HG03064 (cell line): ENCODE data around the gene ADGRG1.

Experiments
- ATAC-seq: cut with Tn5 transposase; IDR thresholded peaks from one replicate; pipeline ENCODE4 v1.9.1; 2021; ENCODE audit warnings: low read depth; ENCODE audit not compliant: unreplicated experiment

ADGRG1 gene

DNA sequence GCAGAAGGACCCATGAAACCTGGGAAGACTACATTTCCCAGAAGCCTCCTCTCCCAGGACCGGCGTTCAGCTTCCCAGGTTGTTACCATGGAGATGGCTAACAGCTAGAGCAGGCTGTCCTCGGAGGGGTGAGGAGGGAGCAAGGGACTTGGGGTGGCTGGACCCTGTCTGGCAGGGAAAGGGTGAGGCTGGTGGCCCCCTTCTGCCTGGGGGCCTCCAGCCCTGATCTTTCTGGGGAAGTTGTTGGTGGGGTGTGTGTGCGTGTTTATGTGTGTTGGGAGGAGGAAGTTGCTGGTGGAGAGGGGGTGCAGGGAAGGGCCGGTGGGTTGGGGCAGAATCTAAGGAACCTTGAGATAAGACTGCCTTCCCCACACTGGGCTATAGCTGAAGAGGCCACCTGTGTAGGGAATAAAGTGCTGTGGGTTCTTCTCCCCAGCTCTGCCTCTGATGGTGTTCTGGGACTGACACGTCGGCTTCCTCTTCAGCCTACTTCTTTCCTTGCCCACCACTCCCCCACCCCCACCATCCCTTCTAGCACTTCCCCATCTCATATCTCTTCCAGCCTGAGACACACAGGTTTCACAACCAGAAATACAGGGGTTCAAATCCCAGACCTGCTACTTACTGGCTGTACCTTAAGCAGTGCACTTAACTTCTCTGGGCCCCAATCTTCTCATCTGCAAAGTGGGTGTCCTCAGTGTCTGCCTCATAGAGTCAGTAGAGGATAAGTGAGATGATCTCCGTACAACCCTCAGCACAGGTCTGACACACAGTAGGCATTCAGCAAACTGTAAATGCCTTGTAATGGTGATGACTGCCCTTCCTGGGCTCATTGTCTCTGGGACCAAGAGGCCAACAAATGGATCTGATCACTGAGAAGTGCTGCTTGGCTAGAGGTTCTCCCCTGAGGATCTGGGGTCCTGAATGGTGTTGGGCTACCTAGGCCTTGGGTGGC lies 66.6 kb downstream of the ADGRG1 start, which contains the start of gene DRC7:
Gene DRC7, plus strand, starts transcription at position 82 of the 955 bp plus-strand sequence. CDS start 3,144 bp downstream, outside the sequence.
- ATAC-seq, result no peak

DNA sequence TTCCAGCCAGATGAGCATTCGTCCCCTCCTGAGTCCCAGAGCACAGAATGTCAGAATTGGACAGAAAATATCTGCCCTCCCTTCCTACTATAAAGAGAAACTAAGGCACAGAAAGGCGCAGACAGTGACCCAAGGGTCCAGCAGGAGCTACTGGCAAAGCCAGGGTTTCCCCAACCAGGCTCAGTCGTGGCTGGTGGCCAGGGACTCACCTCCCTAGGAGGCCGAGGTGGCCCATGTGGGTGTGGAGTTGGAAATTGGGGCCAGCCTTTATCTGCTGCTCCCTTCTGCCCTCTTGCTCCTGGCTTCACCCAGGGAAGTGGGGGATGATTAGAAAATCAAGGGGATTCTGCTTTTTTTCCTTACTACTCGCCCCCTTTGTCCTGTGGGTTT lies 67.2 kb downstream of the ADGRG1 start:
- ATAC-seq, result no peak

DNA sequence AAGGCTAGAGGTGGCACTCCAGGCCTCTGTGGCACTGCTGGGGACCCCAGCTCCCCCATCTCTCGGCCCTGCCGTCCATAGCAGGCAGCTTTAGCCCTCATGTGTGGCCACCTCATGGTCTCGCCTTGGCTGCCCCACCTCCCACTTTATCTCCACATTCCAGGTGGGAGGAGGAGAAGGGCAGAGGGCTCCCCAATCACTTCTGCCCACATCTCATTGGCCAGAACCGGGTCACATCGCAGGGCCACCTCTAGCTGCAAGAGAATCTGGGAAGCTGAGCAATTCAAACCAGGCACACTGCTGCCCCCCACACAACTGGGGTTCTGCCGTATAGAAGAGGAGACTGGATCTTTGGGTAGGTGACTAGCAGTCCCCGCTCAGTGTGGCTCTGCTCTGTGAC lies 67.8 kb downstream of the ADGRG1 start:
- ATAC-seq, result no peak

DNA sequence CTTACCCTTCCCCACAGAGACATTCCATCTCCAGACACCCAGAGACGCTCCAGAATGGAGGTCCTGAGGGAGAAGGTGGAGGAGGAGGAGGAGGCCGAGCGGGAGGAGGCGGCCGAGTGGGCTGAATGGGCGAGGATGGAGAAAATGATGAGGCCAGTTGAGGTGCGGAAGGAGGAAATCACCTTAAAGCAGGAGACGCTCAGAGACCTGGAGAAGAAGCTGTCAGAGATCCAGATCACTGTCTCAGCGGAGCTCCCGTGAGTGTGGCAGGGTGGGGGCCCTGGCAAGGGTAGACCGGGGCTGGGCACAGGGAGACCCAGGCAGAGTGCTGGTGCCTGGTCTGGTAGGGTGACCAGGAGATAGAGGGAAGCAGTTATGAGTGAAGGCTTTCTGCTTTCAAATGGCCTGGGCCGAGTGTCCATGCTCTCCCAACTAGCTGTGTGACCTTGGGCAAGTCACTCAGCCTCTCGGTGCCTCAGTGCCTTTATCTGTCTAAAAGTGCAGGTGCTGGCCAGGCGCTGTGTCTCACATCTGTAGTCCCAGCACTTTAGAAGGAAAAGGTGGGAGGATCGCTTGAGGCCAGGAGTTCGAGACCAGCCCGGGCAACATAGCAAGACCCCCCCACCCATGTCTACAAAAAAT lies 69.6 kb downstream of the ADGRG1 start:
- ATAC-seq, result no peak

DNA sequence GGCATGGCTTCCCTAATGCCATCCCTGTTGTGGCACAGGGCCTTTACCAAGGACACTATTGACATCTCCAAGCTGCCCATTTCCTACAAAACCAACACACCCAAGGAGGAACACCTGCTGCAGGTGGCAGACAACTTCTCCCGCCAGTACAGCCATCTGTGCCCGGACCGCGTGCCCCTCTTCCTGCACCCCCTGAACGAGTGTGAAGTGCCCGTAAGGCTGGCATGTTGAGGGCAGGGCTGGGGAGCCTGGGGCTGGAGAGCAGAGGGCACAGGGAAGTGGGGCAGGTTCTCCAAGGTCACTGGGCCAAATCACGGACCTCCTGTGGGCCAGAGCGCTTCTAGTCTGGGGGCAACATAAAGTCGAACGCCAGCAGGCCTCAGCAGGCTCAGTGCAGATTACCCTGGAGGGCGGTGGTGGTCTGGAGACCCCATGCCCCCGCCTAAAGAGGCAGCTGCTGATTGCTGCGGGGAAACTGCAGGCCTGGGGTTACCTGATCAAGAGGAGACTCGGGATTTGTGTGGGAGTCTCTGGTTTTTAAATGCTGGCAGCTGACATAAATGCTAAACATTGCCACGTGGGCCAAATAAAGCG lies 70.5 kb downstream of the ADGRG1 start:
- ATAC-seq, result no peak

DNA sequence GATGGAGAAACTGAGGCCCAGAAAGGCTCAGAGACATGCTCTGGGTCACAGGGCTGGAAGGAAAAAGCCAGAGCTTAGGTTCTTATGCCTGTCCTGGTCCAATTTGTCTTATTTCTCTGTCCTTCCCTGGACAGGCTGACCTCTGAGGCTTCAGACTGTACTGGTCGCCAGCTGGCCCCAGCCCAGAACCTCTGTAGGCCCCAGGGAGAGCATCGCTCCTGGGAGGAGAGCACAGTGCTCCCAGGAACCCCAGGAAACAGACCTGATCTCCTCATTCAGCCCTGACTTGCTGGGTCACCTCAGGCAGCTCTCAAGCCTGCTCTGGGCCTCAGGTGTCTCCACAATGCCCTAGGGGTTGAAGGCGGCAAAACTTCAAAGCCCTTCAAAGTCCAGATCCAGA lies 71.1 kb downstream of the ADGRG1 start:
- no peak for ATAC-seq

DNA sequence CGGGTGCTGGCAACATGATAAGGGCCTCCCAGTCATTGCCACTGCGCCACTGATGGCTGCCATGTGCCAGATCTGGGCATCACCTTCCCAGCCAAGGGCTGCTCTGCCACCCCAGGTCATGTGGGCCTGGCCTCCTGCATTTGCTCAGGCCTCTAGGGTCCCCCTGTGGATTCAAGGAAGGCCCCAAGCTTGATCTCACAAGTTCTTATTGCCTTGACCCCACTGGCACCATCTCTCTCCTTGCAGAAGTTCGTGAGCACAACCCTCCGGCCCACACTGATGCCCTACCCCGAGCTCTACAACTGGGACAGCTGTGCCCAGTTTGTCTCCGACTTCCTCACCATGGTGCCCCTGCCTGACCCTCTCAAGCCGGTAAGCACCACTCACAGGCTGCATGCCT lies 71.5 kb downstream of the ADGRG1 start:
- ATAC-seq, result no peak

DNA sequence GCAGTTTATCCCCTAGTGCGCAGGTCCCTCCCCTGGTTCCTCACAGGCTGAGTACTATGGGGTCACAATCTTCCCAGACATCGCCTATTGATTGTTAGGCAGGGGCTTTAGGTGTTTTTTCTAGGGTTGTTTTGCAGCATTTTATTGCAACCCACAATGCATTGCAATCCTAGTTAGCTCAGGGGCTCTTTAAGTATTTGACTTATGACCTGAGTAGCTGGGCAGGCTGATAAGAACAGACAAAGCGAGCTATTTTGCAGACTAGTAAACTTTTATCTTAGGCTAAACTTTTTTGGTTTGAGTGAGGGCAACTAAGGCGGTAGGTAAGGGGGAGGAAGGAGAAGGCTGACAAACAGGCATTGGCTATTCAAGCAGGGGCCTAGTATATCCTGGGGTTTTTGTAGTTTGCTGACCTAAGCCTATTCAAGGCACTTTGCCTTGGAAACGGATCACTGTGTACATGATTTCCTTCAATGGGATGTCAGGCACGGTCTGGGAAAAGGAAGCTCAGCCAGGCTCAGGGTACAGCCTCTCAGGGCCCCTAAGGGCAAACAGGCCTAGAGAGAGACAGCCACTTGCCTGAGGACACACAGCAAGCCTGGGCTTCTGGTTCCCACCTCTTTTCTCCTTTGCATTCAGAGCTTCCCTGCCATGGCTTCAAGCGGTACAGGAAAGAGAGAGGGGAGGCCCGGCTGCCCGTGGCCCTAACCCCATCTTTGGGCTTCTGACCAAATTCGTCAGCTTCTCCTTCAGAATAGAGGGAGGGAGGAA lies 72.5 kb downstream of the ADGRG1 start:
- ATAC-seq, result no peak

DNA sequence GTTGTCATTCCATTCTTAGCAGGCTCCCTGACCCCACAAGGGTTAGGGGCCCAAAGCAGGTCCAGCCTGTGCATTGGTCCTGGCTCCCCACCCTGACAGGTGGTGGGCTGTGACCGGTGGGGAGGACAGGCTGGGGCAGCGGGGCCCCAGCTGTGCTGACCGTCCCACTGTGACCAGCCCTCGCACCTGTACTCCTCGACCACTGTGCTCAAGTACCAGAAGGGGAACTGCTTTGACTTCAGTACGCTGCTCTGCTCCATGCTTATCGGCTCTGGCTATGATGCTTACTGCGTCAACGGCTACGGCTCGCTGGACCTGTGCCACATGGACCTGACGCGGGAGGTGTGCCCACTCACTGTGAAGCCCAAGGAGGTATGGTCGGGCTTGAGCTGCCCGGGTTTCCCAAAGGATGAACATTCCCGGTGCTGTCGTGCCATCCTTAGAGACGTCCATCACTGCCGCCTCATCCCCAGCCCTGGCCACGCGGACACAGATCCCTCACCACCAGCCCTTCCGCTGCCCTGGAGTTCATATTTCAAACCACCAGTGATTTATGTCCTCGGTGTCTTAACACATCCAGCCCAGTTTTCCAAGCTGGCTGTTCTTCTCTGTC lies 73.4 kb downstream of the ADGRG1 start:
- no peak for ATAC-seq

DNA sequence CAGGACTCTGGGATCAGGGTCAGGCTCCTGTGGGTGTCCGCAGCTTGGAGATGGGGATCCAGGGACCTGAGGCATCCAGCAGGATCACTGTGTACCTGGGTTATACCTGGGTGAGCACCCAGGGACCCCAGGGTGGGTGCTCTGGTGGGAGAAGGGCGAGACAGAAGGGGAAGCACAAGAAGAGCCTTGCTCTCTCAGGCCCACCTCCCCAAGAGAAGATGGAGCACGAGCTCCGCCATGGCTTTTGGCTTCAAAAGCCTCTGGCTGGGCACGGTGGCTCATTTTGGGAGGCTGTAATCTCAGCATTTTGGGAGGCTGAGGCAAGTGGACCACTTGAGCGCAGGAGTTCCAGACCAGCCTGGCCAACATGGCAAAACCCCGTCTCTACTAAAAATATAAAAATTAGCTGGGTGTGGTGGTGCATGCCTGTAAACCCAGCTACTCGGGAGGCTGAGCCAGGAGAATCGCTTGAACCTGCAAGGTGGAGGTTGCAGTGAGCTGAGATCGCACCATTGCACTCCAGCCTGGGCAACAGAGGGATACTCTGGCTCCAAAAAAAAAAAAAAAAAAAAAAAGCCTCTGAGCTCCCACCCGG lies 75.1 kb downstream of the ADGRG1 start:
- ATAC-seq, result no peak

DNA sequence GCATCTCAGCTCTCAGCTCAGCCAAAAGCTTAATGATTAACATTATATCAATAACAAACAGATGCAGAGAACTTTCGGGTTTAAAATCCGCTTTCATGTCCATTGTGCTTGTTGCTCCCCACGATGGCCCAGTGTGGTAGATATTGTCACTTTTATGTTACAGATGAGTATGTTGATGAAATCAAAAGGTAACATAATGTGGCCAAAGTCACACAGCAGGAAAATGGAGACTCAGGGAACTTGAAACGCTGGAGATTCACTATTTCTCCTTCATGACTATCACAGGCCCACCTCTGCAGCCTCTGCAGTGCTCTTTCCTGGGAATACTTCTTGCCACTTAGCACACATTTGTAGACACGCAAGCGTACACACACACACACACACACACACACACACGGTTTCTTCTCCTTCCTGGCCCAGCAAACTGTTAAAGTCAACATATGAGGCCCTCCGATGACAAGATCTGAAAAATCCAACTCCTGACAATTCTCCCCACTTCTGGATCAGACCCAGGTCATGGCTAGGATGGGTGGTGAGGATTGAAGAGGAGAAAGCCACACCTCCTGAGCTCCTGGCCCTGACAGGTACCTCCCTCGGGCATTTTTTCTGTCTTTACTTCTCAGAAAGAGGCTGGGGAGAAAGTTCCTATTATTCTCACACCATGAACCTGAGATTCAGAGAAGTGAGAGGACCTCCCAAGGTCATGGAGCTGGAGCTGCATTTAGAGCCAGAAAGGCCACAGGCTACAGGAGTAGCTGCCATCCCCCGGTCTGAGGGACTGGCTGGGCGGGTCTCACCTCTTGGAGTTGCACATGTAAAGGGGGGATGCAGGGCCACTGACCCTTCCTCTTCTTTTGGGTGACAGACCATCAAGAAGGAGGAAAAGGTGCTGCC lies 75.8 kb downstream of the ADGRG1 start:
- no peak for ATAC-seq

DNA sequence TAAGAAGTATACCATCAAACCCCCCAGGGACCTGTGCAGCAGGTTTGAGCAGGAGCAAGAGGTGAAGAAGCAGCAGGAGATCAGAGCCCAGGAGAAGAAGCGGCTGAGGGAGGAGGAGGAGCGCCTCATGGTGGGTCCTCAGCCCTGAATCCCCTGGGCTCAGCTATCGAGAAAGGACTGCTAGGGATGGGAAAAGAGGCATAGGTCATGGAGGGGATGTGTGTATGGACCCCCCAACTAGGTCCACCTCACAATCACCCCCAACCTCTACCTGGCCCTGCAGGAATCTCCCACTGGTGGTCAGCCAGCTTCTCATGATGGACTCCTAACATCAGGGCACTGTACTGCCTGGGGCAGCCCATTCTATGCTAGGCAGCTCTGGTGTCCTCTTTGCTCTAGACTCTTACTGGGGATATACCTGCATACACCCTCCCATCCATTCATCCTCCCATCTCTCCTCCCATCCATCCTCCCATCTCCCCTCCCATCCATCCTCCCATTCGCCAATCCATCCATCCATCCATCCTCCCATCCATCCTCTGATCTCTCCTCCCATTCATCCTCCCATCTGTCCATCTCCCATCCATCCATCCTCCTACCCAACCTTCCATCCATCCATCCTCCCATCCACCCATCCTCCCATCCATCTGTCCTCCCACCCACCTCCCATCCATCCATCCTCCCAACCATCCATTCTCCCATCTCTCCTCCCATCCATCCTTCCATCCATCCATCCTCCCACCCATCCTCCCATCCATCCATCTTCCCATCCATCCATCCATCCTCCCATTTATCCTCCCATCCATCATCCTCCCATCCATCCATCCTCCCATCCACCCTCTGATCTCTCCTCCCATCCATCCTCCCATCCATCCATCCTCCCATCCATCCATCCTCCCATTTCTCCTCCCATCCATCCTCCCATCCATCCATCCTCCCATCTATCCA lies 76.7 kb downstream of the ADGRG1 start:
- ATAC-seq, result no peak

DNA sequence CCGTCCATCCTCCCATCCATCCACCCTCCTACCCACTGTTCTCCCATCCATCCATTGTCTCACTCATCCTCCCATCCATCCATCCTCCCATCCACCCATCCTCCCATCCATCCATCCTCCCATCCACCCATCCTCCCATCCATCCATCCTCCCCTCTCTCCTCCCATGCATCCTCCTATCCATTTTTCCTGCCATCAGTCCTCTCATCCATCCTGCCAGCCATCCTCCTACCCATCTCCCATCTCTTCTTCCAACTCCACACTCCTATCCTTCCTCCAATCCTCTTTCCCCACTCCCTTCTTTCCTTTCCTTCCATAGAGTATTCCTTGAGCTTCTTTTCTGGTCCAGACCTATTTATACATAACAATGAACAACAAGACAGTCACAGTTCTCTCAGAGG lies 78.3 kb downstream of the ADGRG1 start:
- ATAC-seq, result no peak

DNA sequence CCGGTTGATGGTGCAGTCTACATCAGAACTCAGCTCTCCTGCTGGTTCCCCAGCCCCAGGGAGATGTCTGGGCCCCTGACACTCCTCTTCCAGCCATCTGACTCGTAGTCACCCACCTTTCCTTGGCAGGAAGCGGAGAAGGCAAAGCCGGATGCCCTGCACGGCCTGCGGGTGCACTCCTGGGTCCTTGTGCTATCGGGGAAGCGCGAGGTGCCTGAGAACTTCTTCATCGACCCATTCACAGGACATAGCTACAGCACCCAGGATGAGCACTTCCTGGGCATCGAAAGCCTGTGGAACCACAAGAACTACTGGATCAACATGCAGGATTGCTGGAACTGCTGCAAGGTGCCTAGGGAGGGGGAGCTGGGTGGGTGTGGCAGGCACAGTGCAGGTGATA lies 78.9 kb downstream of the ADGRG1 start:
- ATAC-seq, result no peak

DNA sequence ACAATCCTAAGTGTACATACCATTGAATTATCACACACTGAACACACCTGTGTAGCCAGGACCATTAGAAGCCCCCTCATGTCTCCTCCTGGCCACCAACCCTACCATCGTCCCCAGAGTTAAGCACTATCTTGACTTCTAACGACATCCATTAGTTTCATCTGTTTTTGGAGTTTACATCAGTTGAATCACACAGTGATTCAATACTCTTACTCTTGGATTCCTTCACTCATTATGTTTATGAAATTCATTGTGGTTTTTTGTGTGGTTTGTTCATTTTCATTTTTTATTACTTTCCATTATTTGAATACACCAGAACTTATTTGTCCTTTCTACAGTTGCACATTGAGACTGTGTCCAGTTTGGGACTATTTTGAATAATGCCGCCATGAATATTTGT lies 79.7 kb downstream of the ADGRG1 start:
- no peak for ATAC-seq

DNA sequence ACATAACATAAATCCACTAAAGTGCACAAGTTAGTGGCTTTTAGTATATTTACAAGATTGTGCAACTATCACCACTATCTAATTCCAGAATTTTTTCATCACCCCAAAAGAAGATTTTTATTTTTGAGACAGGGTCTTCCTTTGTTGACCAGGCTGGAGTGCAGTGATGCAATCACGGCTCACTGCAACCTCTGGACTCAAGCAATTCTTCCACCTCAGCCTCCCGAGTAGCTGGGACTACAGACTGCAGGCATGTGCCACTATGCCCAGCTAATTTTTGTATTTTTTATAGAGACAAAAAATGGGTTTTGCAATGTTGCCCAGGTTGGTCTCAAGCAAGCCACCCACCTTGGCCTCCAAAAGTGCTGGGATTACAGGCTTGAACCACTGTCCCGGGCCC lies 81.2 kb downstream of the ADGRG1 start:
- ATAC-seq, result no peak

DNA sequence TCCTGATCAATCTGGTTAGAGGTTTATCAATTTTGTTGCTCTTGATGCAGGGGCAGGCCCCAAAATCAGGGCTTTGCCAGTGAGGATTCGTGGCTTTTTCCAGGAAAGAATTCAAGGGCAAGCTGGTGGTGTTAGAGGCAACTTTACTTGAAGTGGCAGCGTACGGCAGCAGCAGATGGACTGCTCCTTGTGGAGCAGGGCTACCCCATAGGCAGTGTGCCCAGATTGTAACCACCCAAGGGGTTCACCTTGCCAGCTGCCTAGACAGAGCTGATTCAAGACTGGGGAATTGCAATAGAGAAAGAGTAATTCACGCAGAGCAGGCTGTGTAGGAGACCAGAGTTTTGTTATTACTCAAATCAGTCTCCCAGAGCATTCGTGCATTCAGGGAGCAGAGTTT lies 82.9 kb downstream of the ADGRG1 start:
- ATAC-seq, result no peak

DNA sequence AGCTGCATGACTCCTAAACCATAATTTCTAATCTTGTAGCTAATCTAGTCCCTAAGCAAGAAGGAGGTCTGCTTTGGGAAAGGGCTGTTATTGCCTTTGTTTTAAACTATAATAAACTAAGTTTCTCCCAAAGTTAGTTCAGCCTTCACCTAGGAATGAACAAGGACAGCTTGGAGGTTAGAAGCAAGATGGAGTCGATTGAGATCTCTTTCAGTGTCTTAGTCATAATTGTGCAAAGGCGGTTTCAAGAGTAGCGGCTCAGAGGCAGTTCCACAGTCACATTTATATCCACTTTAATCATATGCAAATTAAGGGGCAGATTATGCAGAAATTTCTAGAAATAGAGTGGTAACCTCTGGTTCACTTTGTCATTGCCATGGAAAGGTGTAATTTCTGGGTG lies 83.6 kb downstream of the ADGRG1 start:
- ATAC-seq, result no peak
